ENCODE data around the gene CACNB2.

Gene CACNB2

DNA sequence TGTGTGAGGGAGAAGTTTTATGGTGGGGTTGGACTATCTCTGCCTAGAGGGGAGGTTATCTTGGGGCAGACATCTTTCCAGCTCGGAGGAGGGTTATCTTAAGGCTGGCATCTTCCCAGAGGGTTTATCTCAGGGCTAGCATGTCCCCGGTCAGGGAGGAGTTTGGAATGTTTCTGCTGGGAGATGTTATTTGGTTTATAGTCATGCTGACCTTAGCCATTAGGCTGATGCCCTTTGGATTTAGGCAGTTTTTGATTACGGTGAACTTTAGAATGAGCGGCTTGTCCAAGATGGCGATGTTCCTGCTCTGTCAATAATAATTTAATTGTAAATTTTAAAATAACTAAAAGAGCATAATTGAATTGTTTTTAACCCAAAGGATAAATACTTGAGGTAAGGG is 236.4 kb downstream of the CACNB2 start:
- intact Hi-C loops (cut with DNase I; ENCODE audit: low total_unique reads), result no loop called here
- no peaks in the 10 kb centered on the region for H3K9me3 ChIP-seq
- DNase-seq, result no peak
- no peak overlapping the region for H3K4me3 ChIP-seq
- TF ChIP-seq, protein P1, sequence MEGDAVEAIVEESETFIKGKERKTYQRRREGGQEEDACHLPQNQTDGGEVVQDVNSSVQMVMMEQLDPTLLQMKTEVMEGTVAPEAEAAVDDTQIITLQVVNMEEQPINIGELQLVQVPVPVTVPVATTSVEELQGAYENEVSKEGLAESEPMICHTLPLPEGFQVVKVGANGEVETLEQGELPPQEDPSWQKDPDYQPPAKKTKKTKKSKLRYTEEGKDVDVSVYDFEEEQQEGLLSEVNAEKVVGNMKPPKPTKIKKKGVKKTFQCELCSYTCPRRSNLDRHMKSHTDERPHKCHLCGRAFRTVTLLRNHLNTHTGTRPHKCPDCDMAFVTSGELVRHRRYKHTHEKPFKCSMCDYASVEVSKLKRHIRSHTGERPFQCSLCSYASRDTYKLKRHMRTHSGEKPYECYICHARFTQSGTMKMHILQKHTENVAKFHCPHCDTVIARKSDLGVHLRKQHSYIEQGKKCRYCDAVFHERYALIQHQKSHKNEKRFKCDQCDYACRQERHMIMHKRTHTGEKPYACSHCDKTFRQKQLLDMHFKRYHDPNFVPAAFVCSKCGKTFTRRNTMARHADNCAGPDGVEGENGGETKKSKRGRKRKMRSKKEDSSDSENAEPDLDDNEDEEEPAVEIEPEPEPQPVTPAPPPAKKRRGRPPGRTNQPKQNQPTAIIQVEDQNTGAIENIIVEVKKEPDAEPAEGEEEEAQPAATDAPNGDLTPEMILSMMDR (IDR thresholded peaks at IDR 0.05), result no peak
- H3K27me3 ChIP-seq, result no peaks in the 10 kb centered on the region
- H3K4me1 ChIP-seq, result peaks cover 0 to 19% (median 0%) of the 10 kb centered on the region in 4 donors
- H3K27ac ChIP-seq, result no peak overlapping the region
- H3K36me3 ChIP-seq, result no peaks in the 10 kb centered on the region

DNA sequence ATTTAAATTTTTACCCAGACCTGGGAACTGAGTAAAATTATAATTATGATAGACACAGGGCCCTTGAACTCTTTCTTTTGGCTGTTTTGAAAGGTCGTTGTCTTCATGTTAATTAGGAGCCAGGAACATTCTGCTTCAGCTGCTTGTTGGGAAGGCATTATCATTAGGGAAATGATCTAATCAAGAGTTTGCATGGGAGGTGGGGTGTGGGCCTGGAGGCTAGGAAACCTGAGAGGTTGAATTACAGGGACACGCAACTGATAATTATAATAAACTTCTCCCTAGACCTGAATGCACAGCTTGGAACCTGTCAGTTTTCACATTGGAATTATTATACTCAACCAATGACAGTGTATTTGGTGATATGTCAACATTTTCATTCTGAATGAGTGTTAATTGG is 237.7 kb downstream of the CACNB2 start:
- Histone ChIP-seq H3K27me3 (no peaks in the 10 kb centered on the region), H3K27ac (no peak overlapping the region), H3K4me3 (no peak overlapping the region), H3K9me3 (no peaks in the 10 kb centered on the region), H3K4me1 (peaks cover 0 to 19% (median 0%) of the 10 kb centered on the region in 4 donors), H3K36me3 (no peaks in the 10 kb centered on the region)
- intact Hi-C loops (cut with DNase I; ENCODE audit: low total_unique reads), result no loop called here
- no peak for DNase-seq
- TF ChIP-seq, protein P1 (IDR thresholded peaks at IDR 0.05), result no peak

- peaks cover 0 to 19% (median 0%) of the 10 kb centered on the region in 4 donors for H3K4me1 ChIP-seq
- H3K4me3 ChIP-seq, result no peak overlapping the region
- DNase-seq, result no peak
- no peaks in the 10 kb centered on the region for H3K9me3 ChIP-seq
- peak overlapping the region in 1 of 2 donors; percentile 26 for H3K27ac ChIP-seq
- no peaks in the 10 kb centered on the region for H3K36me3 ChIP-seq
- TF ChIP-seq, protein P1 (IDR thresholded peaks at IDR 0.05), result no peak
- no peaks in the 10 kb centered on the region for H3K27me3 ChIP-seq
- intact Hi-C loops (cut with DNase I; ENCODE audit: low total_unique reads), result no loop called here
Observed at GRCh38 chr10:18378766-18379165, 238.5 kb downstream of the CACNB2 start.

- H3K27me3 ChIP-seq, result no peaks in the 10 kb centered on the region
- no peak for DNase-seq
- TF ChIP-seq, protein P1 (IDR thresholded peaks at IDR 0.05), result no peak
- no peaks in the 10 kb centered on the region for H3K9me3 ChIP-seq
- intact Hi-C loops (cut with DNase I; ENCODE audit: low total_unique reads), result no loop called here
- no peak overlapping the region for H3K4me3 ChIP-seq
- no peak overlapping the region for H3K27ac ChIP-seq
- H3K36me3 ChIP-seq, result no peaks in the 10 kb centered on the region
- peaks cover 0 to 19% (median 0%) of the 10 kb centered on the region in 4 donors for H3K4me1 ChIP-seq
Observed at GRCh38 chr10:18381679-18382078, 241.5 kb downstream of the CACNB2 start.

- Histone ChIP-seq H3K27me3 (no peaks in the 10 kb centered on the region), H3K4me1 (peaks cover 0 to 7% (median 6%) of the 10 kb centered on the region in 4 donors), H3K4me3 (no peak overlapping the region), H3K27ac (no peak overlapping the region), H3K9me3 (no peaks in the 10 kb centered on the region), H3K36me3 (no peaks in the 10 kb centered on the region)
- intact Hi-C loops (cut with DNase I; ENCODE audit: low total_unique reads), result no loop called here
- TF ChIP-seq, protein P1 (IDR thresholded peaks at IDR 0.05), result no peak
- DNase-seq, result no peak
Observed at GRCh38 chr10:18397906-18398305, 257.7 kb downstream of the CACNB2 start.

- peaks cover 0 to 7% (median 6%) of the 10 kb centered on the region in 4 donors for H3K4me1 ChIP-seq
- H3K4me3 ChIP-seq, result no peak overlapping the region
- intact Hi-C loops (cut with DNase I; ENCODE audit: low total_unique reads), result no loop called here
- no peaks in the 10 kb centered on the region for H3K36me3 ChIP-seq
- TF ChIP-seq, protein P1 (IDR thresholded peaks at IDR 0.05), result no peak
- H3K27ac ChIP-seq, result no peak overlapping the region
- H3K9me3 ChIP-seq, result no peaks in the 10 kb centered on the region
- no peaks in the 10 kb centered on the region for H3K27me3 ChIP-seq
- DNase-seq, result no peak
Observed at GRCh38 chr10:18399158-18399557, 258.9 kb downstream of the CACNB2 start.
